ENCODE measurements around the gene ATXN1. TPM values are rescaled to one million over a fixed set of nuclear protein-coding genes. Genes with fewer than 3 reads are reported as not detected.
A peak's percentile ranks its signal among the peaks of the same experiment; 100 is the strongest.

Gene ATXN1
- total and polyA plus RNA-seq, 2 donors from 2014 or later: 4.2 to 58.2 TPM

DNA sequence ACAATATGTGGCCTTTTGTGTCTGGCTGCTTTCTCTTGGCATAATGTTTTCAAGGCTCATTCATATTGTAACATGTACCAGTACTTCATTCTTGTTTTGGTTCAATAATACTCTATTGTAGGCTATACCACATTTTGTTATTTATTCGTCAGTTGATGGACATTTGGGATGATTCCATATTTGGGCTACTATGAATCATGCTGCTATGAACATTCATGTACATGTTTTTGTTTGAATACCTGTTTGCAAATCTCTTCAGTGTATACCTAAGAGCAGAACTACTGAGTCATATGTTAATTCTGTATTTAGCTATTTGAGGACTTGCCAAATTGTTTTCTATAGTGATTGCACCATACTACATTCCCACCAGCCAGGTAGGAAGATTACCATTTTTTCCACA, 263.0 kb downstream of the ATXN1 start:
- DNase-seq: no peak
- Histone ChIP-seq H3K4me3 (ENCODE audit: low read length in 3 of 3) (no peak overlapping the region), H3K9ac (ENCODE audit: low read length in 3 of 3) (no peak overlapping the region), H3K9me3 (ENCODE audit: control insufficient read depth in 2 of 3, insufficient read depth in 1 of 3, low read length in 3 of 3) (no peaks in the 10 kb centered on the region), H3K36me3 (ENCODE audit: control insufficient read depth in 2 of 3, insufficient read depth in 3 of 3, low read length in 3 of 3) (no peaks in the 10 kb centered on the region), H3K4me1 (ENCODE audit: control insufficient read depth in 2 of 3, insufficient read depth in 2 of 3, low read depth in 1 of 3, low read length in 3 of 3) (no peaks in the 10 kb centered on the region), H3K27ac (ENCODE audit: low read depth in 2 of 2, low read length in 2 of 2) (no peak overlapping the region), H3K27me3 (ENCODE audit: control insufficient read depth, insufficient read depth, low read length) (no peaks in the 10 kb centered on the region)
- intact Hi-C loops (cut with DNase I): no loop called here
- TF ChIP-seq, protein P1, sequence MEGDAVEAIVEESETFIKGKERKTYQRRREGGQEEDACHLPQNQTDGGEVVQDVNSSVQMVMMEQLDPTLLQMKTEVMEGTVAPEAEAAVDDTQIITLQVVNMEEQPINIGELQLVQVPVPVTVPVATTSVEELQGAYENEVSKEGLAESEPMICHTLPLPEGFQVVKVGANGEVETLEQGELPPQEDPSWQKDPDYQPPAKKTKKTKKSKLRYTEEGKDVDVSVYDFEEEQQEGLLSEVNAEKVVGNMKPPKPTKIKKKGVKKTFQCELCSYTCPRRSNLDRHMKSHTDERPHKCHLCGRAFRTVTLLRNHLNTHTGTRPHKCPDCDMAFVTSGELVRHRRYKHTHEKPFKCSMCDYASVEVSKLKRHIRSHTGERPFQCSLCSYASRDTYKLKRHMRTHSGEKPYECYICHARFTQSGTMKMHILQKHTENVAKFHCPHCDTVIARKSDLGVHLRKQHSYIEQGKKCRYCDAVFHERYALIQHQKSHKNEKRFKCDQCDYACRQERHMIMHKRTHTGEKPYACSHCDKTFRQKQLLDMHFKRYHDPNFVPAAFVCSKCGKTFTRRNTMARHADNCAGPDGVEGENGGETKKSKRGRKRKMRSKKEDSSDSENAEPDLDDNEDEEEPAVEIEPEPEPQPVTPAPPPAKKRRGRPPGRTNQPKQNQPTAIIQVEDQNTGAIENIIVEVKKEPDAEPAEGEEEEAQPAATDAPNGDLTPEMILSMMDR (IDR thresholded peaks at IDR 0.05; ENCODE audit: borderline replicate concordance, extremely low read depth, insufficient read depth): no peak
- FAIRE-seq: no peak

DNA sequence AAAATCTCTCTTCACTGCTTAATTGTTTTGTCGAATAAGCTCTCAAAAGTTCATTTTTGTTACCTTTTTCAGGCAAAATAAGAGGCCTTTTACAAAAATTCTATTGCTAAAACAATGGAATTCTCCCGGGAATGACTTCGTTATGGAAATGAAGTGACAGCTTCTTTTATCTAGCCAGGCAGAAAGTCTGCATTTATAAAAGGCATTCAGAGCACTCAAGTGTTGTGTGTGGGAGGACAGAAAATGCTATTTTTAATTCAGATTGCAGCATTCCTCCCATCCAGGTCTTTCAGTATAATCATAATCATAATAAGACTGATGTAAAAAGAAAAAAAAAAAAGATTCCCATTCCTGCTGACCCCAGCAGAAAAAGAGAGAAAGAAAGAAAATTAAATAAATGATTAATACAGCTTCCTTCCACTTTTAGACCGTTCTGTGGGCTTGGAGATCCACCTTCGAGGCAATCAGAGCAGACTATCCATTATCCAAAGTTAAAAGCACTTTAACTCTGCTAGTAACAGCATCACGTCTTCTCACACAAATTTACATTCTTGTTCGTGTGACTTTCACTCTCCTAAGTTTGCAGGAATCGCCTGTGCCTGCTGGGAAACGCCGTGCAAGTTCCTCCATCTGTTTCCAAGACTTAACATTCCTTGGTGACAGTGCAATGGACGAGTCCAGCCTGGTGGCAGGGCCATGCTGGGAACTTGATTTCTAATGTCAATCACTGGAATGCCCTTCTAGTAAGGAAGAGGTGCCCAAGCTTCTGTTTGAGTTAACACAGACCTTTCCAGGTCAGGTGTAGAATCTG, 264.1 kb downstream of the ATXN1 start:
- H3K36me3 ChIP-seq (ENCODE audit: control insufficient read depth in 2 of 3, insufficient read depth in 3 of 3, low read length in 3 of 3): no peaks in the 10 kb centered on the region
- no peak overlapping the region for H3K9ac ChIP-seq (ENCODE audit: low read length in 3 of 3)
- H3K9me3 ChIP-seq (ENCODE audit: control insufficient read depth in 2 of 3, insufficient read depth in 1 of 3, low read length in 3 of 3): no peaks in the 10 kb centered on the region
- FAIRE-seq (no peak), DNase-seq (peak in 1 of 5 donors; percentile 46)
- no peaks in the 10 kb centered on the region for H3K4me1 ChIP-seq (ENCODE audit: control insufficient read depth in 2 of 3, insufficient read depth in 2 of 3, low read depth in 1 of 3, low read length in 3 of 3)
- no peak overlapping the region for H3K27ac ChIP-seq (ENCODE audit: low read depth in 2 of 2, low read length in 2 of 2)
- TF ChIP-seq, protein P1 (IDR thresholded peaks at IDR 0.05; ENCODE audit: borderline replicate concordance, extremely low read depth, insufficient read depth): no peak
- H3K27me3 ChIP-seq (ENCODE audit: control insufficient read depth, insufficient read depth, low read length): no peaks in the 10 kb centered on the region
- intact Hi-C loops (cut with DNase I): no loop called here
- peak overlapping the region in 1 of 3 donors; percentile 18 for H3K4me3 ChIP-seq (ENCODE audit: low read length in 3 of 3)

DNA sequence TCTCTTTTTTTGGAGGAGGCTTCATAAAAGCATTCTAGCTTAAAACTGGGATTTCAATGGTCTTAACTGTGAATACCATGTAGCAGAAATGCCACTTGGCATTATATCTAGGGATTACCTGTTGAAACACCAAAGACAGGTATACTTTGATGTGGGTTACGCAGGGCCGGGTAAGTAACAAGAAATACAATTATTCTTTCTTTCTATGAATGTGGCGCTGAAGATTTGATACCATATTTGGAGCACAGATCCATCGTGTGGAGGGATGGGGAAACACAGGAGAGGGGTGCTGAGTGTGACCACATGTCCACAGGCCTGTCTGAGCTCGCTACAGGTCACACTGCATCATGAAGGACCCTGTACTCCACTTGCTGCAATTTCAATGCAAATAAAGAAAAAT, 265.1 kb downstream of the ATXN1 start:
- no peak for DNase-seq
- Histone ChIP-seq H3K9ac (ENCODE audit: low read length in 3 of 3) (no peak overlapping the region), H3K27me3 (ENCODE audit: control insufficient read depth, insufficient read depth, low read length) (no peaks in the 10 kb centered on the region), H3K36me3 (ENCODE audit: control insufficient read depth in 2 of 3, insufficient read depth in 3 of 3, low read length in 3 of 3) (no peaks in the 10 kb centered on the region), H3K4me1 (ENCODE audit: control insufficient read depth in 2 of 3, insufficient read depth in 2 of 3, low read depth in 1 of 3, low read length in 3 of 3) (no peaks in the 10 kb centered on the region), H3K27ac (ENCODE audit: low read depth in 2 of 2, low read length in 2 of 2) (no peak overlapping the region), H3K9me3 (ENCODE audit: control insufficient read depth in 2 of 3, insufficient read depth in 1 of 3, low read length in 3 of 3) (no peaks in the 10 kb centered on the region), H3K4me3 (ENCODE audit: low read length in 3 of 3) (no peak overlapping the region)
- intact Hi-C loops (cut with DNase I): no loop called here
- TF ChIP-seq, protein P1 (IDR thresholded peaks at IDR 0.05; ENCODE audit: borderline replicate concordance, extremely low read depth, insufficient read depth): no peak
- FAIRE-seq: no peak
